Measurements from ENCODE around the gene CD19. TPM values are rescaled to one million over a fixed set of nuclear protein-coding genes. Genes with fewer than 3 reads are reported as not detected.
A peak's percentile ranks its signal among the peaks of the same experiment; 100 is the strongest.
"Not testable (repeated sequence)": the region's sequence is repeated elsewhere in the genome, so short reads cannot be mapped to it uniquely, and the experiment has no call there.

Gene CD19
- total RNA-seq, 1 donor from 2014 or later, result 4.8 TPM

DNA sequence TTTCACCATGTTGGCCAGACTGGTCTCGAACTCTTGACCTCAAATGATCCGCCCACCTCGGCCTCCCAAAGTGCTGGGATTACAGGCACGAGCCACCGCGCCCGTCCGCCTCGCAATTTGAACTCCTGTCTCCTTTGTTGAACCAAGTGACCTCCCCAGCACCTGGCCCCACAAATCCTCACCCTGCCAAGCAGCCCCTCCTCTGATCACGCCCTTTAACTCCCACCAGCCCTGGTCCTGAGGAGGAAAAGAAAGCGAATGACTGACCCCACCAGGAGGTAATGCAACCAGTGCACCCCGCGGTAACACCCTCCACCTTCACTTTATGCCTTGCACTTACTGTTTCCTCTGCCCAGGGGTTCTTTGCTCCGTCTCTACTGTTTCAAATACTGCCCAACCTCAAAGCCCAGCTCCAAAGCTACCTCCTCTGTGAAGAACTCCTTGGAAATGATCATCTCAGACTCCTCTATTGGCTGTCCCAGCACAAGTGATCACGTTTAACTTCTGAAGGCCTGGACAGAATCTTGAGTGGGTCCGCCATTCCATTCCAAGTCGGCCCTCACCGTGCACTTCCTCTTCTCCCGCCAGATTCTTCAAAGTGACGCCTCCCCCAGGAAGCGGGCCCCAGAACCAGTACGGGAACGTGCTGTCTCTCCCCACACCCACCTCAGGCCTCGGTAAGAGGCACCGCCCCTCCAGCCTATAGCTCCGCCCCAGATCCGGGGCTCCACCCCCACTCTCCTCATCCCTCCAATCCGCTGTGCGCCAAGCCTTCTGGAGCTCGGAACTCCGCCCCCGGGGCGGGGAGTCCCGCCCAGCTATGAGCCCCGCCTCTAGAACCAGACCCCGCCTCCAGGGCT lies 4.4 kb downstream of the CD19 start:
- peak; percentile 67 for DNase-seq (ENCODE audit: low spot score)

DNA sequence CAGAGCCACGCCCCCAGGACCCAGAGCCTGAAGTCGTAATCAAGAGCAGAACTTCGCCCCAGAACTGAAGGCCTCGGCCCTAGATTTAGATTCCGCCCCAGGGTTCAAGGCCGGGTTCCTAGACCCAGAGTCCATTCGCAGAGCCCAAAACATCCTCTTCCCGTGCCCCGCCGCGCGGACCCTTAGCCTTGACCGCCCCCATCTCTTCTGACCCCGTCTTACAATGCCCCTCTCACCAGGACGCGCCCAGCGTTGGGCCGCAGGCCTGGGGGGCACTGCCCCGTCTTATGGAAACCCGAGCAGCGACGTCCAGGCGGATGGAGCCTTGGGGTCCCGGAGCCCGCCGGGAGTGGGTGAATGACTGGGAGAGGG lies 5.0 kb downstream of the CD19 start:
- no peak for DNase-seq (ENCODE audit: low spot score)

DNA sequence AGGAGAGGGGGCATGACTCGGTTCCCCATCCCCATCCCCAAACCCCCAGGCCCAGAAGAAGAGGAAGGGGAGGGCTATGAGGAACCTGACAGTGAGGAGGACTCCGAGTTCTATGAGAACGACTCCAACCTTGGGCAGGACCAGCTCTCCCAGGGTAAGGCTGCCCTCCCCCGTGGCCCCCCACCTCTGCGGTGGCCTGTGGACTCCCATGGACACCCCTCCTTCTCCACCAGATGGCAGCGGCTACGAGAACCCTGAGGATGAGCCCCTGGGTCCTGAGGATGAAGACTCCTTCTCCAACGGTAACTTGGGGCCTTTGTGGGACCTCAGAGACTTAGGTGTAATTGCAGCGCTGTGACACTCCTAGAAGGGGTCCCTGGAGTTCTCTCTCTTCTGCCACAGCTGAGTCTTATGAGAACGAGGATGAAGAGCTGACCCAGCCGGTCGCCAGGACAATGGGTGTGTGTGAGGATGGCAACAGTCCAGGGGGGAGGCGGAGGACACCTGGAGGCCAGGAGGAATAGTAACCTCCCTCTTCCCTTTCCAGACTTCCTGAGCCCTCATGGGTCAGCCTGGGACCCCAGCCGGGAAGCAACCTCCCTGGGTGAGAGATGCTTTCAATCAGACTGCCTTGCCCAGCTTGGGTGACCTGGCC lies 5.6 kb downstream of the CD19 start:
- DNase-seq (ENCODE audit: low spot score), result no peak

DNA sequence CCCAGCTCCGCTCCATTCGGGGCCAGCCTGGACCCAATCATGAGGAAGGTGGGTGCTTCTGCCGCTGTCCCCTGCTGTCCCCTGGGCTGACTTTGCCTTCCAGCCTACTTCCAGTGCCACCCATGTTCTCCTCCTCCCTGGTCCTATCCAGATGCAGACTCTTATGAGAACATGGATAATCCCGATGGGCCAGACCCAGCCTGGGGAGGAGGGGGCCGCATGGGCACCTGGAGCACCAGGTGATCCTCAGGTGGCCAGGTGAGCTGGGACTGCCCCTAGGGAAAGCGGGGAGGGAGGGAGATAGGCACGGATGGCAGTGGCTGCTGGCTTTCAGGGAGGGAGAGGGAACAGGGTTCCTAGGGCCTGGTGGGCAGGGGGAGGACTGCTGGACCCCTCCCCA lies 7.0 kb downstream of the CD19 start:
- DNase-seq (ENCODE audit: low spot score), result no peak

DNA sequence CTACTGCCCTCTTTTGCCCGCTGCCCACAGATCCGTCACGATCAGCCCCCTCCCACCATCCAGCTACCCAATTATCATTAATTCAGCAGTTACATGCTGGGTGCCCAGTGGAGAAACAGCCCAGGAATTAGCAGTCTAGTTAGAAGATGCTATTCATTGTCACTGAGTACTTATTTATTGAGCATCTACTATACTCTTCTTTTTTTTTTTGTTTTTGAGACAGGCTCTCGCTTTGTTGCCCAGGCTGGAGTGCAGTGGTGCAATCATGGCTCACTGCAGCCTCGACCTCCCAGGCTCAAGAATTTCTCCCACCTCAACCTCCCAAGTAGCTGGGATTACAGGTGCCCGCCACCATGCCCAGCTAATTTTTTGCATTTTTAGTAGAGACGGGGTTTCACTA lies 8.1 kb downstream of the CD19 start:
- DNase-seq (ENCODE audit: low spot score), result not testable (repeated sequence)

DNA sequence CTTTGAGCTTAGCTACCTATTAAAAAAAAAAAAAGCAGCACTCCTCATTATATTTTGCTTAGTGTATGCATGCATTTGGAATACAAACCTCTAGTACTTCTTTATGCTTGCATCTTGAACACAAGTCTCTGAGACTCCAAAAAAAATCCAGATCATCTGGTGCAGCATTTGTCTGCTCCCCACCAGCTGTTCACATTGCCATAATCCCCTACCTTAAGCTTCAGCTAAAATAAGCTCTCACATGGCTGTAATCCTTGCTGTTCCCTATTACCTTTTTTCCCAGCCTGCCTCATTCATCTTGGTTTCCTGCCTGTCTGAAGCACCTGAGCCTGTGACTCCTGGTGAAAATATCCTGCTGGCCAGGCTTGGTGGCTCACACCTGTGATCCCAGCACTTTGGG lies 11.5 kb downstream of the CD19 start:
- no peak for DNase-seq (ENCODE audit: low spot score)

DNA sequence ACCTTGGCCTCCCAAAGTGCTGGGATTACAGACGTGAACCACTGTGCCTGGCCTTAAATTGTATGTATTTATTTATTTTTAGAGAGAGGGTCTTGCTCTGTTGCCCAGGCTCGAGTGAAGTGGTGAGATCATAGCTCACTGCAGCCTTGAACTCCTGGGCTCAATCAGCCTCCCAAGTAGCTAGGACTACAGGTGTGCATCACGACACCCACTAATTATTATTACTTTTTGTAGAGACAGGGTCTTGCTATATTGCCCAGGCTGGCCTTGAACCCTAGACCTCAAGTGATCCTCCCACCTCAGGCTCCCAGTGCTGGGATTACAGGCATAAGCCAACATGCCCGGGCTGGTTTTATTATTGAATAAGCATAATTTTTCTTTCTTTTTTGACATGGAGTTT lies 14.9 kb downstream of the CD19 start:
- DNase-seq (ENCODE audit: low spot score), result no peak

DNA sequence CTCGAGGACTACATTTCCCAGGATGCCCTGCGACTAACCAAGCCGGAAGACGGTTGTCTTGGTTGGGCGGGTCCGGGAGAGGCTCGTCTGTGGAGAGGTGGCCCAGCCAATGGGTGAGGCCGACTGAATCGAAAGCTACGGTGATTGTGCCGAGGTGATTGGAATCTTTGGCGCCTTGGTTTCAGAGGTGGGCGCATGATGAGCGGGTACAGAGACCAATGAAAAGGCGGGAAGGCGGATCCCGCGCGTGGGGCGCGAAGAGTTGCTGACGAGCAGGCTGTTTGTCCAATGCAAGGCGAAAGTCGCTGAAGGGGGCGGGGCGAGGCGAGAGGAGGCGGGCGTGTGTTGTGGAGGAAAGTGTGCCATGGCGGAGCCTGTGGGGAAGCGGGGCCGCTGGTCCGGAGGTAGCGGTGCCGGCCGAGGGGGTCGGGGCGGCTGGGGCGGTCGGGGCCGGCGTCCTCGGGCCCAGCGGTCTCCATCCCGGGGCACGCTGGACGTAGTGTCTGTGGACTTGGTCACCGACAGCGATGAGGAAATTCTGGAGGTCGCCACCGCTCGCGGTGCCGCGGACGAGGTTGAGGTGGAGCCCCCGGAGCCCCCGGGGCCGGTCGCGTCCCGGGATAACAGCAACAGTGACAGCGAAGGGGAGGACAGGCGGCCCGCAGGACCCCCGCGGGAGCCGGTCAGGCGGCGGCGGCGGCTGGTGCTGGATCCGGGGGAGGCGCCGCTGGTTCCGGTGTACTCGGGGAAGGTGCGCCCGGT lies 19.1 kb downstream of the CD19 start, which contains the start of gene NFATC2IP:
TSS of gene NFATC2IP (plus strand) at position 290 of the 762 bp plus-strand sequence. CDS start at position 365, 75 bp downstream.
- peak; percentile 100 for DNase-seq (ENCODE audit: low spot score)

DNA sequence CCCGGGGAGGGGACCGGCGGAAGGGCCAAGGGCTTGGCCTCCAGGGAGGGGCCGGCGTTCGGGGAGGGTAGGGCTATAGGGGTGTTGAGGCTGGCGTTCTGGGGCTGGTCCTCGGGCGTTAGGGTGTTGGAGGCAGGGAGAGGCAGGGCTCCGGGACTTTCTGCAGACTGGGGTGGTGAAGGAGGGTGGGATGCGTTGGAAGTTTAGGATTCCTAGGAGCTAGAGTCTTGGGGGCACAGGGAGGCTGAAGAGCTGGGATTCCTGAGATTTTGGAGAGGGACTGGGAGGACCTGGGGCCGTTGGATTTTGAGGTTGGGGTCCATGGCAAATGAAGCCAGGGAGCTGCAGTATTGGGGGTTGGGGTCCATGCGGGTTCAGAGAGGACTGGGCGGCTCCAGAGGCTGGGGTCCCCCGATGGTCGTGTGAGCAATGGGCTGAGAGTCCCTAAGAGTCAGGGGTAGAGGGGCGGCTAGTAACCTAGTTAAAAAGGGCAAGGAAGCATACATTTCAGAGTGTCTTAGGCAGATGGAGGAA lies 19.7 kb downstream of the CD19 start:
- DNase-seq (ENCODE audit: low spot score), result no peak

DNA sequence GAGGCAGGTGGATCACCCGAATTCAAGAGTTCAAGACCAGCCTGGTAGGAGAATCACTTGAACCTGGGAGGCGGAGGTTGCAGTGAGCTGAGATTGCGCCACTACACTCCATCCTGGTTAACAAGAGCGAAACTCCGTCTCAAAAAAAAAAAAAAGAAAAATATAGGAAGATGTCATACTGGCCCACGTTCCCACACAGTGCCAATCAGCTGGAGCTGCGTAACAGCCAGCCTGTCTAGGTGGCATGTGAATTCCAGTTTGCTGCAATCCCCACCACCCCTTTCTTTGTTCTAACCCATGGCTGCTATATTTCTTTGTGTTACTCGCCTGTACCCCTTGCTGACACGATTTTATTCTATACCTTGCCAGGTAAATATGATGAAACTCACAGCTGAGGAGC lies 26.4 kb downstream of the CD19 start:
- no peak for DNase-seq (ENCODE audit: low spot score)

DNA sequence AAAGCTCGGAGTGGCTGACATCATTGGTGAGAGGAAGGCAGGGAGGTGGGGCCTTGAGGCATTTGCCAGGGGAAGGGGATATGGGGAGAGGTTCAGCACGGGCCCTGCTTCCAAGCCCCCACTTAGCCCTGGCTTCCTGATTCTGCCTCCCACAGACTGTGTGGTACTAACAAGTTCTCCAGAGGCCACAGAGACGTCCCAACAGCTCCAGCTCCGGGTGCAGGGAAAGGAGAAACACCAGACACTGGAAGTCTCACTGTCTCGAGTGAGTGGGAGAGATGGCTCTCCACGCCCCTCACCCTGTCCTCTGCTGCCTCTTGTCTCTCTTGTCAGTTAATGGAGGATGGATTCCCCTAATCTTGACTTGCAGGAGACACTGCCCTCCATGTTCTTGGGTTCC lies 27.1 kb downstream of the CD19 start:
- no peak for DNase-seq (ENCODE audit: low spot score)

DNA sequence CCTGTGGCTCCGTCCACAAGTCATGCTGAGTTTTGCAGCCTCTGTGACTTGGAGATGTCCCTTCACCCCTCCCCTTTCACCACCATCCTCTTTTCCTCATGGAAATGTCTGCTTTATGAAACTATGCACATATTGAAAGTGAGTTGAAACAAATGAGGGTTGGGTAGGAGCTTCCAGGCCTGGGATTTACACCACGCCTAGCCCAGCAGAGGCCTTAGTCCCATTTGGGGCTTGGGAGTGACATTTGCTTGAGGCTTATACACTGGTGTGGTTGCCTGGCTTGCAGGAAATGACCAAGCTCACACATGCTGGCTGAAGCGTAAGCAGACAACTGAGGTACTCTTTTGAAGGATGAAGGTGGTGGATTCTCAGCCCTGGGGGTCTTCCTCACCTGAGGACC lies 32.3 kb downstream of the CD19 start:
- DNase-seq (ENCODE audit: low spot score), result no peak

DNA sequence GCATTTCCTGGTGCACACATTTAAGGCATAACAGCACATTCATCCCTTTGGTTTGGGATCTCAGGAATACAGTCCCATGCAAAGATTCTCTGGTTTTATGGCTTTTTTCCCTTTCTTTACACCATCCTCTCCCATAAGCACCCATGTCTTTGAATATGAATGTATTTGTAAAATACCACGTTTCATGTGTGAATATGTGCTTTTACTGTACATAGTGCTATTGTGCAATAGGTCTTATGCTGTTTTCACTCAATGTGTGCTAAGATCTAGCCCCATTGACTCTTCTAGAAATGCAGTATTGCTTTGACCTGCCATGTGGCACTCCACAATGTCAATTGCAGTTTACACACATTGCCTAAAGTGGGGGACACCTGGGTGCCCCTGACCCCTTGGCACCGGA lies 32.7 kb downstream of the CD19 start:
- DNase-seq (ENCODE audit: low spot score), result no peak

DNA sequence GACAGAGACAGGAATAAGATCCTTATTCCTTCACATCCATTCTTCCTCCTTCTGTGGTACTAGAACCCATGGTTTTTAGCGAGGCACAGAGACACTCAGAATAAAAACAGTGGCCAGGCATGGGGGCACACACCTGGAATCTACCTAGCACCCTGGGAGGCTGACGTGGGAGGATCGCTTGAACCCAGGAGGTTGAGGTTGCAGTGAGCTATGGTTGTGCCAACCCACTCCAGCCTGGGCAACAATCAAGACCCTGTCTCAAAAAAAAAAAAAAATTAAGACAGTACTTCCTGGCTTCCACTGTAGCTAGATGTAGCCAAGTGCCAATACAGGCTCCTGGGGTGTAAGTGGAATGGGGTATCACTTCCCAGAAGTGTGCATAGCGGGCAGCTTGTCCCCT lies 35.4 kb downstream of the CD19 start:
- no peak for DNase-seq (ENCODE audit: low spot score)

DNA sequence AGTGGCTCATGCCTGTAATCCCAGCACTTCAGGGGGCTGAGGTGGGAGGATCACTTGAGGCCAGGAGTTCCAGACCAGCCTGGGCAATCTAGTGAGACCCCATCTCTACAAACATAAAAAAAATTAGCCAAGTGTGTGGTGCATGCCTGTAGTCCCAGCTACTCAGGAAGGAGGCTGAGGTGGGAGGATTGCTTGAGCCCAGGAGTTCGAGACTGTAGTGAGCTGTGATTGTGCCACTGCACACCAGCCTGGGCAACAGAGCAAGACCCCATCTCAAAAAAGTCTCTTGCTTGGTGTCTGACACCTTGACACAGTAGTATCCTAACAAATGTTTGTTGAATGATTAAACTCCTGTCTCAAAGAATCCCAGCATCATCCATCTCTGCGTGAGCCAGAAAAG lies 37.9 kb downstream of the CD19 start:
- DNase-seq (ENCODE audit: low spot score), result not testable (repeated sequence)

DNA sequence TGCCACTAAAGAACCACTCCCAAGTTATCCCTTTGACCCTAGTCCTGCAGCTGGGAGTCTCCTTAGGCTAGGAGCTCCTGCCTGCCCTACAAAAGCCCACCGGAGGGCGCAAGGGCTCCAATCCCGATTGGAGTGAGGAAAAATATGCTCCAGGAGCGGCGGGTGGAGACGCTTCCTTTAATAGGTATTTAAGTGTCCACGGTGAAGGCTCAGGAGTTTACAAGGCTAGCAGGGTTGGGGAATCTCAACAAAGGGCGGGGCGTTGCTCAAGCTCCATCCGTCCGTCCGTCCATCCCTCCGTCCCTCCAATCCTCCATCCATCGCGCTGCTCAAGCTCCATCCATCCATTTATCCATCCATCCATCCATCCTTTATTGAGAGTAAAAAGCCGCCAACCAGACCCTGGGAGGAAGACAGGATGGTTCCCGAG lies 42.3 kb downstream of the CD19 start:
- peak; percentile 78 for DNase-seq (ENCODE audit: low spot score)

DNA sequence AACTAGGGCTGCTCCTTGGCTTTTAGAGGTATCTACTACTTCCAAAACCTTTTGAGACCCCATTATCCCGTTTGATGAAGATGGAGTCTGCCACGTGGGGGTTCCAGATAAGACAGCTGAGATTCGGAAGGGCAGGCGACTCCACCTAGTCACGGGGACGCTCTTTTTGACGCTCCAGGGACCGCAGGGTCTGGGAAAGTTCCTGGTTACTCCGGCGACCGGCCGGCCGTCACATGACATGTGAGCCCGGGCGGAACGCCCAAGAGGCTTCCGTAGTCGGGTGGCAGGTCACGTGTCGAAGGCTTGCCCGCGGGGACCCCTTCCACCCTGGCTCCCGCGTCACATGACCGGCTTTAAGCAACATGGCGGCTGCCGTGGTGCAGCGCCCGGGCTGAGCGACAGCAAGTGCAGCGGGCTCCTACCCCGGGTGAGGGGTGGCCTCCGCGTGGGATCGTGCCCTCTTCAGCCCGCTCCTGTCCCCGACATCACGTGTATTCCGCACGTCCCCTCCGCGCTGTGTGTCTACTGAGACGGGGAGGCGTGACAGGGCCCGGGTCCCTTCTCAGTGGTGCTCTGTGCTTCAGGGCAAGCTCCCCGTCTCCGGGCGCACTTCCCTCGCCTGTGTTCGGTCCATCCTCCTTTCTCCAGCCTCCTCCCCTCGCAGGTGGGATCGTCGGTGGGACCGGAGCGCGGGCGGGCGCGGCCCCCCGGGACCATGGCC lies 42.8 kb downstream of the CD19 start, which contains the start of gene SPNS1:
TSS of gene SPNS1 (plus strand) at position 342 of the 721 bp plus-strand sequence. CDS start at position 716, 374 bp downstream.
- peak; percentile 98 for DNase-seq (ENCODE audit: low spot score)

DNA sequence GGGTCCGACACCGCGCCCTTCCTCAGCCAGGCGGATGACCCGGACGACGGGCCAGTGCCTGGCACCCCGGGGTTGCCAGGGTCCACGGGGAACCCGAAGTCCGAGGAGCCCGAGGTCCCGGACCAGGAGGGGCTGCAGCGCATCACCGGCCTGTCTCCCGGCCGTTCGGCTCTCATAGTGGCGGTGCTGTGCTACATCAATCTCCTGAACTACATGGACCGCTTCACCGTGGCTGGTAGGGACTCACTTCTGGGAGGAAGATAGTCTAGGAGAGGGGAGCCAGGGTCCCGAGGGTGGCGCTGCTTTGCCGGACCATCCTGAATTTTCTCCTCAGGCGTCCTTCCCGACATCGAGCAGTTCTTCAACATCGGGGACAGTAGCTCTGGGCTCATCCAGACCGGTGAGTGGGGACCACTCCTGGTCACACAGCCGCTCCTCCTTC lies 43.4 kb downstream of the CD19 start:
- no peak for DNase-seq (ENCODE audit: low spot score)

DNA sequence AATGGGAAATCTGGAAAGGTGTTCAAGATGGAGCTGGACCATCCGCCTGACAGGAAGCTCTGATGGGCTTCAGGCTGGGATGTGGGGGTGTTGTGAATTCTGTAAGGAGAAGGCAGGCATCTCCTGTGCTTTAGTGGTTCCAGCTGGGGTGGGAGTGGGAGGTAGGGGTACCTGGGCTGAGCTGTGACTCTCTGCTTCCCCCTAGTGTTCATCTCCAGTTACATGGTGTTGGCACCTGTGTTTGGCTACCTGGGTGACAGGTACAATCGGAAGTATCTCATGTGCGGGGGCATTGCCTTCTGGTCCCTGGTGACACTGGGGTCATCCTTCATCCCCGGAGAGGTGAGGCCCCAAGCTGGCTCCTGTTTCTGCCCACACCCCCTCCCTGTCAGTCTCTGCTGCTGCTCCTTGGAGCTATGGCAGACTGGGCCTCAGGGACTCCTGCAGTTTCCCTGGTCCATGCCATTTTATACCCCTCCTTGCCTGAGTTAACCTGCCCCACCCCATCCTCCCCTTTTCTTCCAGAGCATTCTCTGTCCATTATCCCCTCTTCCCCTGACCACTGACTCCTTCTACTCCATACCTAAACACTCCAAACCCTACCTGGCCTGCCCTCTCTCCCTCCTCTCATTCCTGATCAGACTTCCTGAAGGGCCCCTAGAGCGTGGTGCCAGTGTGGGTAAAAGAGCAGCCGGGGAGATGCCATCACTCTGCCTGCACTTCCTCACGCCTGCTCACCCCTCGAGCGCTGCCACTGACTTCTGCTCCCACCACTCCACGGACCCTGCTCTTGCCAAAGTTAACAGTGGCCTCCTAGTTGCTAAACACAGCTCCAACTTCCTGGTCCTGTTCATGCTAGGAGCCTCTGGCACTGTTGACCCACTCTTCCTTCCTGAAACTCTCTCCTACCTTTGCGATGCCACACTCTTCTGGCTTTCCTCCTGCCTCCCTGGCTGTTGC lies 46.2 kb downstream of the CD19 start:
- DNase-seq (ENCODE audit: low spot score), result no peak

DNA sequence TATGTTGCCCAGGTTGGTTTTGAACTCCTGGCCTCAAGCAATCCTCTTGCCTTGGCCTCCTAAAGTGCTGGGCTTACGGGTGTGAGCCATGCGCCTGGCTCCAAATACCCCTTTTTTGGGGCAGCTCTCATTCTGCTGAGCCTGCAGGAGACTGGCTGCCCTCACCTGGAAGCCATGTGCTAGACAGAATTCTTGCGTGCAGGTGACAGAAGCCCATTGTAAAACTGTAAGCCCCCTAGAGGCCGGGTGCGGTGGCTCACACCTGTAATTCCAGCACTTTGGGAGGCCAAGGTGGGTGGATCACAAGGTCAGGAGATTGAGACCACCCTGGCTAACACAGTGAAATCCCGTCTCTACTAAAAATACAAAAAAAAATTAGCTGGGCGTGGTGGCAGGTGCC lies 48.6 kb downstream of the CD19 start:
- DNase-seq (ENCODE audit: low spot score), result not testable (repeated sequence)

All from umbilical cord (tissue), 2 donors.